HCT116 (cell line): ENCODE results near the gene ADGRD1.

Experiments
- CBX3 ChIP-seq: IDR thresholded peaks from 2 replicates; pipeline ENCODE4 v1.6.1; 2012; ENCODE audit warnings: low read depth
- CEBPB ChIP-seq: IDR thresholded peaks from 2 replicates; pipeline ENCODE4 v1.6.1; 2012; ENCODE audit warnings: low read depth
- EZH2phosphoT487 ChIP-seq: fragments of 200-600 bp; IDR thresholded peaks from 2 replicates; pipeline ENCODE4 v1.6.1; 2018; ENCODE audit warnings: antibody characterized with exemption, borderline replicate concordance
- FOSL1 ChIP-seq: IDR thresholded peaks from 2 replicates; pipeline ENCODE4 v1.6.1; 2012; ENCODE audit warnings: low read depth
- POLR2A ChIP-seq: IDR thresholded peaks from 2 replicates; pipeline ENCODE4 v1.7.0; 2011; ENCODE audit warnings: borderline replicate concordance; ENCODE audit not compliant: insufficient read depth, insufficient read length; ENCODE audit errors: extremely low read depth
- POLR2AphosphoS5 ChIP-seq: IDR thresholded peaks from 2 replicates; pipeline ENCODE4 v1.6.1; 2011; ENCODE audit warnings: mild to moderate bottlenecking, low read depth, low read length, moderate library complexity
- RAD21 ChIP-seq: IDR thresholded peaks from 2 replicates; pipeline ENCODE4 v1.6.1; 2012; ENCODE audit warnings: low read depth, mild to moderate bottlenecking
- SIN3A ChIP-seq: IDR thresholded peaks from 2 replicates; pipeline ENCODE4 v1.6.1; 2012; ENCODE audit warnings: low read depth
- TF ChIP-seq, protein P1 (sequence below), 3 experiments: fragments of 200-600 bp in 1 of 3; sonication (generic) in 1 of 3; IDR thresholded peaks in 2 of 3; conservative IDR thresholded peaks in 1 of 3; 2 replicates each; pipeline ENCODE4 v1.5.1; 2012 to 2017; ENCODE audit warnings: low read depth in 2 of 3, low read length in 2 of 3, antibody characterized with exemption in 1 of 3, borderline replicate concordance in 1 of 3, control low read depth in 1 of 3, mild to moderate bottlenecking in 1 of 3, mixed read lengths in 1 of 3, mixed run types in 1 of 3, moderate library complexity in 1 of 3; ENCODE audit not compliant: insufficient read depth in 1 of 3
- TF ChIP-seq, protein P2 (sequence below): IDR thresholded peaks from 2 replicates; pipeline ENCODE4 v1.6.1; 2012

GRCh38 chr12:130958557-130959140 lies 4.9 kb downstream of the ADGRD1 start:
- TF ChIP-seq, protein P1, sequence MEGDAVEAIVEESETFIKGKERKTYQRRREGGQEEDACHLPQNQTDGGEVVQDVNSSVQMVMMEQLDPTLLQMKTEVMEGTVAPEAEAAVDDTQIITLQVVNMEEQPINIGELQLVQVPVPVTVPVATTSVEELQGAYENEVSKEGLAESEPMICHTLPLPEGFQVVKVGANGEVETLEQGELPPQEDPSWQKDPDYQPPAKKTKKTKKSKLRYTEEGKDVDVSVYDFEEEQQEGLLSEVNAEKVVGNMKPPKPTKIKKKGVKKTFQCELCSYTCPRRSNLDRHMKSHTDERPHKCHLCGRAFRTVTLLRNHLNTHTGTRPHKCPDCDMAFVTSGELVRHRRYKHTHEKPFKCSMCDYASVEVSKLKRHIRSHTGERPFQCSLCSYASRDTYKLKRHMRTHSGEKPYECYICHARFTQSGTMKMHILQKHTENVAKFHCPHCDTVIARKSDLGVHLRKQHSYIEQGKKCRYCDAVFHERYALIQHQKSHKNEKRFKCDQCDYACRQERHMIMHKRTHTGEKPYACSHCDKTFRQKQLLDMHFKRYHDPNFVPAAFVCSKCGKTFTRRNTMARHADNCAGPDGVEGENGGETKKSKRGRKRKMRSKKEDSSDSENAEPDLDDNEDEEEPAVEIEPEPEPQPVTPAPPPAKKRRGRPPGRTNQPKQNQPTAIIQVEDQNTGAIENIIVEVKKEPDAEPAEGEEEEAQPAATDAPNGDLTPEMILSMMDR (IDR thresholded peaks at IDR 0.05 in 2 of 3, conservative IDR thresholded peaks at IDR 0.05 in 1 of 3; ENCODE audit: borderline replicate concordance in 1 of 3, insufficient read depth in 1 of 3, low read depth in 2 of 3, low read length in 2 of 3), result no peak
- TF ChIP-seq RAD21 (no peak), CBX3 (no peak), POLR2AphosphoS5 (no peak), FOSL1 (no peak), EZH2phosphoT487 (no peak), SIN3A (no peak), POLR2A (no peak), CEBPB (no peak)
- TF ChIP-seq, protein P2, sequence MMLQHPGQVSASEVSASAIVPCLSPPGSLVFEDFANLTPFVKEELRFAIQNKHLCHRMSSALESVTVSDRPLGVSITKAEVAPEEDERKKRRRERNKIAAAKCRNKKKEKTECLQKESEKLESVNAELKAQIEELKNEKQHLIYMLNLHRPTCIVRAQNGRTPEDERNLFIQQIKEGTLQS, result no peak
